K562 (cell line): ENCODE results near the gene ADGRB2. TPM values are rescaled to one million over a fixed set of nuclear protein-coding genes. Genes with fewer than 3 reads are reported as not detected.

Source experiments
- ARID2 ChIP-seq: fragments of 450-650 bp; IDR thresholded peaks from 2 replicates; pipeline ENCODE4 v1.6.1; 2017; ENCODE audit warnings: antibody characterized with exemption, mild to moderate bottlenecking
- ETV1 ChIP-seq: fragments of 450-650 bp; conservative IDR thresholded peaks from 2 replicates; pipeline ENCODE4 v1.6.1; 2016; ENCODE audit warnings: missing genetic modification characterization, control low read depth, low read depth, missing compliant biosample characterization
- FOXP1 ChIP-seq: sonication (generic); formaldehyde crosslinking; IDR thresholded peaks from 2 replicates; pipeline ENCODE4 v1.8.0; 2022; ENCODE audit warnings: mild to moderate bottlenecking, missing genetic modification reagents
- HDAC2 ChIP-seq: fragments of 450-650 bp; IDR thresholded peaks from 2 replicates; pipeline ENCODE4 v1.6.1; 2016; ENCODE audit warnings: mild to moderate bottlenecking
- SMAD2 ChIP-seq: fragments of 150-350 bp; IDR thresholded peaks from 2 replicates; pipeline ENCODE4 v1.6.1; 2014; ENCODE audit warnings: low read depth, mild to moderate bottlenecking, low read length
- TCF3 ChIP-seq: sonication (generic); formaldehyde crosslinking; IDR thresholded peaks from 2 replicates; pipeline ENCODE4 v1.4.0; 2020; ENCODE audit warnings: mild to moderate bottlenecking, missing genetic modification reagents
- UBTF ChIP-seq, 2 experiments: IDR thresholded peaks; 2 replicates each; pipeline ENCODE4 v1.6.1; 2012; ENCODE audit warnings: improper control_type of control experiment in 2 of 2, low read depth in 2 of 2, low read length in 2 of 2, borderline replicate concordance in 1 of 2
- USF1 ChIP-seq: sonication (generic); formaldehyde crosslinking; IDR thresholded peaks from 2 replicates; pipeline ENCODE4 v1.9.0; 2022; ENCODE audit warnings: mild to moderate bottlenecking, missing genetic modification reagents
- ZBTB8A ChIP-seq: fragments of 450-650 bp; IDR thresholded peaks from 2 replicates; pipeline ENCODE4 v1.6.1; 2018; ENCODE audit warnings: mild to moderate bottlenecking, moderate library complexity; ENCODE audit not compliant: partially characterized antibody
- ZFP36 ChIP-seq: fragments of 150-350 bp; IDR thresholded peaks from 2 replicates; pipeline ENCODE4 v1.6.1; 2018; ENCODE audit warnings: low read length, low read depth; ENCODE audit not compliant: partially characterized antibody
- ZMIZ1 ChIP-seq, 2 experiments: fragments of 150-350 bp in 1 of 2; IDR thresholded peaks; 2 replicates each; pipeline ENCODE4 v1.6.1; 2012 to 2016; ENCODE audit warnings: low read depth in 2 of 2, low read length in 2 of 2, mild to moderate bottlenecking in 1 of 2, moderate library complexity in 1 of 2
- ZNF324 ChIP-seq: fragments of 250-450 bp; sonication (Bioruptor Pico); IDR thresholded peaks from 2 replicates; pipeline ENCODE4 v1.4.0; 2020; ENCODE audit warnings: mild to moderate bottlenecking
- ZNF511 ChIP-seq: sonication (generic); formaldehyde crosslinking; IDR thresholded peaks from 2 replicates; pipeline ENCODE4 v1.8.0; 2022; ENCODE audit warnings: mild to moderate bottlenecking, missing genetic modification reagents
- polyA plus RNA-seq, 8 experiments: library from polyadenylated mRNA; depleted of rRNA in 4 of 8; stranded (reverse) in 5 of 8; unstranded in 3 of 8; fragments of >200 nt; fragmentation: Nextera tagmentation in 2 of 8; fragmentation: Illumina TruSeq in 1 of 8; extraction: Ambion mirVana in 2 of 8; extraction: Trizol in 1 of 8; gene quantifications; 2 replicates each; pipeline versions ENCODE4 v1.2.1 to v1.2.3, GENCODE V29; 2011 to 2014; ENCODE audit warnings: inconsistent platforms in 1 of 8, missing spikeins in 1 of 8
- total RNA-seq, 7 experiments: library from RNA; depleted of rRNA in 6 of 7; stranded (reverse); fragments of >200 nt in 6 of 7; fragmentation: Illumina TruSeq in 2 of 7; extraction: Trizol in 2 of 7; gene quantifications; 2 replicates each; pipeline versions ENCODE4 v1.2.1 to v1.2.3, GENCODE V29; 2011 to 2021; ENCODE audit warnings: low replicate concordance in 1 of 7

The ADGRB2 gene
- total and polyA plus RNA-seq, 9 of the 15 experiments (the other 6 are each of a cell fraction or from before 2014, with no cell fraction given): 0.04 to 0.23 (median 0.20) TPM; not detected in 2

- TF ChIP-seq ZFP36: peak; percentile 47
- TF ChIP-seq SMAD2: no peak
- TF ChIP-seq ZBTB8A: no peak
- peak; percentile 65 for TF ChIP-seq TCF3 (CRISPR knock-in tag)
- TF ChIP-seq ZNF511 (CRISPR knock-in tag): peak; percentile 81
- peak; percentile 31 for TF ChIP-seq ETV1 (tag)
- TF ChIP-seq FOXP1: peak; percentile 72; the same call in 1 of the 2 replicates
- TF ChIP-seq HDAC2: no peak
- TF ChIP-seq ARID2: no peak
- no peak for TF ChIP-seq UBTF (IDR thresholded peaks at IDR 0.05; ENCODE audit: borderline replicate concordance in 1 of 2, low read depth in 2 of 2, low read length in 2 of 2)
- TF ChIP-seq USF1: peak; percentile 19; the same call in 1 of the 2 replicates
- TF ChIP-seq ZNF324 (CRISPR knock-in tag): no peak
- no peak for TF ChIP-seq ZMIZ1 (IDR thresholded peaks at IDR 0.05; ENCODE audit: low read depth in 2 of 2, low read length in 2 of 2)
Observed at GRCh38 chr1:31745096-31745945, 18.8 kb downstream of the ADGRB2 start (continued).
